GM12891 (cell line): ENCODE results near the gene NUAK1.

Experiments used
- PAX5 ChIP-seq: IDR thresholded peaks from 2 replicates; pipeline ENCODE4 v1.6.1; 2011; ENCODE audit warnings: low read length, moderate library complexity, mild to moderate bottlenecking; ENCODE audit not compliant: insufficient read depth, severe bottlenecking
- POLR2A ChIP-seq: IDR thresholded peaks from 2 replicates; pipeline ENCODE4 v1.6.1; 2011; ENCODE audit warnings: low read depth, low read length, control low read depth
- POLR2AphosphoS5 ChIP-seq: IDR thresholded peaks from 2 replicates; pipeline ENCODE4 v1.6.1; 2011; ENCODE audit warnings: low read depth, low read length, control low read depth
- SPI1 ChIP-seq: IDR thresholded peaks from 2 replicates; pipeline ENCODE4 v1.6.1; 2011; ENCODE audit warnings: low read depth, low read length, control low read depth
- TAF1 ChIP-seq: IDR thresholded peaks from 2 replicates; pipeline ENCODE4 v1.6.1; 2011; ENCODE audit warnings: low read depth, low read length, control low read depth

- TF ChIP-seq POLR2A (no peak), POLR2AphosphoS5 (no peak), TAF1 (no peak), PAX5 (no peak), SPI1 (no peak)
Observed at GRCh38 chr12:106046301-106046846, 92.4 kb downstream of the NUAK1 start.
